ENCODE data around the gene ST8SIA4. TPM values are rescaled to one million over a fixed set of nuclear protein-coding genes. Genes with fewer than 3 reads are reported as not detected.

The ST8SIA4 gene
- total and polyA plus RNA-seq, 2 donors (not counting 3 experiments of a cell fraction or from before 2014, with no cell fraction given) = 4.5 to 25.0 TPM

- Histone ChIP-seq H3K27ac (ENCODE audit: insufficient read depth, low read depth, low read length) (no peak overlapping the region), H3K9me3 (replicated peaks; ENCODE audit: control insufficient read depth, insufficient read depth, low read length) (no peaks in the 10 kb centered on the region), H3K27me3 (ENCODE audit: control insufficient read depth in 2 of 2, insufficient read depth in 2 of 2, low read length in 2 of 2) (no peaks in the 10 kb centered on the region), H4K20me1 (replicated peaks; ENCODE audit: control insufficient read depth, extremely low read depth, insufficient read depth, low read length) (no peaks in the 10 kb centered on the region), H3K4me1 (ENCODE audit: control insufficient read depth, extremely low read depth, insufficient read depth, low read length) (peaks cover 9% of the 10 kb centered on the region), H3K4me2 (ENCODE audit: insufficient read depth, low read length) (no peak overlapping the region), H3K79me2 (ENCODE audit: control insufficient read depth, insufficient read depth, low read length) (peaks cover 2% of the 10 kb centered on the region), H3K36me3 (ENCODE audit: control insufficient read depth in 2 of 2, extremely low read depth in 1 of 2, insufficient read depth in 2 of 2, low read length in 2 of 2) (no peaks in the 10 kb centered on the region), H3K9ac (replicated peaks; ENCODE audit: extremely low read depth, insufficient read depth, low read length) (no peak overlapping the region), H3K9me1 (replicated peaks; ENCODE audit: control insufficient read depth, extremely low read depth, insufficient read depth, low read length) (no peaks in the 10 kb centered on the region), H2AFZ (ENCODE audit: low read depth, low read length) (no peak overlapping the region), H3K4me3 (replicated peaks in 1 of 3; ENCODE audit: insufficient read depth in 1 of 3, low read depth in 1 of 3, low read length in 3 of 3) (no peak overlapping the region)
- FAIRE-seq (no peak), DNase-seq (ENCODE audit: low read depth, low spot score) (no peak)
- dilution Hi-C loops (cut with MboI; ENCODE audit: extremely low pct_ligation_motif_present, low sequenced_read_pairs) = no loop called here
- no TSS peak for BruUV-seq (replicated peaks)
- TF ChIP-seq EZH2 (IDR thresholded peaks at IDR 0.05; ENCODE audit: borderline replicate concordance, low read depth, low read length, severe bottlenecking) (no peak), POLR2A (IDR thresholded peaks at IDR 0.05; ENCODE audit: low read depth, low read length) (no peak), JUN (IDR thresholded peaks at IDR 0.05; ENCODE audit: borderline replicate concordance, insufficient read depth, insufficient read length, low read depth) (no peak), MAX (IDR thresholded peaks at IDR 0.05; ENCODE audit: insufficient read depth, insufficient read length) (no peak), POLR2AphosphoS5 (IDR thresholded peaks at IDR 0.05; ENCODE audit: insufficient read depth, low read depth, low read length) (no peak), MYC (IDR thresholded peaks at IDR 0.05; ENCODE audit: low read depth, low read length) (no peak), GATA2 (IDR thresholded peaks at IDR 0.05; ENCODE audit: insufficient read depth, insufficient read length, low read depth, low read length) (no peak), CTCF (IDR thresholded peaks at IDR 0.05; ENCODE audit: extremely low read depth in 1 of 2, insufficient read depth in 1 of 2, low read depth in 1 of 2, low read length in 2 of 2) (no peak), FOS (IDR thresholded peaks at IDR 0.05; ENCODE audit: borderline replicate concordance, insufficient read depth, low read length) (no peak)
- intact Hi-C loops (cut with micrococcal nuclease) = no loop called here
- POLR2A ChIA-PET = no interaction called here
- CTCF ChIA-PET = interaction anchor here (0.8 to 1.2 kb wide), 3 partner anchors 10 to 124 kb away, joined by 3 read pairs; no protein-coding TSS in a partner anchor
These were observed 7.0 kb downstream of the ST8SIA4 start for GRCh38 chr5:100896054-100896453.

All from endothelial cell of umbilical vein (primary cell).